DOHH2 (cell line): ENCODE results near the gene THSD7A.

ENCODE experiments used
- CTCF ChIP-seq: fragments of 200-600 bp; sonication (generic); IDR thresholded peaks from one replicate; pipeline ENCODE4 v1.5.1; 2014; ENCODE audit warnings: antibody characterized with exemption, mild to moderate bottlenecking, low read depth, low read length; ENCODE audit not compliant: poor library complexity, severe bottlenecking
- EZH2phosphoT487 ChIP-seq: fragments of 200-600 bp; sonication (generic); IDR thresholded peaks from 2 replicates; pipeline ENCODE4 v1.6.1; 2017; ENCODE audit warnings: borderline replicate concordance, mild to moderate bottlenecking, antibody characterized with exemption, low read length, moderate library complexity, mixed read lengths

GRCh38 chr7:11760372-11760771 is 71.6 kb downstream of the THSD7A start:
- TF ChIP-seq CTCF = no peak
- TF ChIP-seq EZH2phosphoT487 = no peak
